GM23248 (cell line): ENCODE results near the gene NDUFC1.

Source experiments
- EZH2 ChIP-seq: fragments of 200-600 bp; sonication (generic); IDR thresholded peaks from 2 replicates; pipeline ENCODE4 v1.6.1; 2018; ENCODE audit warnings: antibody characterized with exemption, mild to moderate bottlenecking; ENCODE audit not compliant: insufficient read depth, poor library complexity, severe bottlenecking
- EZH2phosphoT487 ChIP-seq: fragments of 200-600 bp; sonication (generic); IDR thresholded peaks from 2 replicates; pipeline ENCODE4 v1.6.1; 2018; ENCODE audit warnings: antibody characterized with exemption, moderate library complexity, mild to moderate bottlenecking, low read depth; ENCODE audit not compliant: insufficient read depth

DNA sequence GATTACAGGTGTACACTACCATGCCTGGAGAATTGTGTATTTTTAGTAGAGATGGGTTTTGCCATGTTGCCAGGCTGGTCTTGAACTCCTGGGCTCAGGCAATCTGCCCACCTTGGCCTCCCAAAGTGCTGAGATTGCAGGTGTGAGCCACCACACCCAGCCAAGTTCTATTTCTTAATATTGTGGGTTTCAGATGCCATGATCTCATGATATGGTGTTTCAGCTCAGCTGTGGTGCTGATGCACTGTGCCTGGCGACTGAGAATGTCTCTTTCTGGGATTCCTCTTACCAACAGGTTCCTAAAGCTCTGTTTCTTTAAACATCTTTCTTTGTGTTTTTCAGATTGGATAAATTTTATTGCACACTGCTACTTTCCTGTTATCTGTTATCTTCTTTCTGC is 17.3 kb upstream of the NDUFC1 start:
- TF ChIP-seq EZH2phosphoT487 (no peak), EZH2 (no peak)
